ENCODE results near the gene DMC1. TPM values are rescaled to one million over a fixed set of nuclear protein-coding genes. Genes with fewer than 3 reads are reported as not detected.

Gene DMC1
- total and polyA plus RNA-seq, 10 of the 15 experiments (the other 5 are each of a cell fraction or from before 2014, with no cell fraction given): 1.0 to 21.0 (median 4.5) TPM

GRCh38 chr22:38513063-38513462 lies 56.9 kb downstream of the DMC1 start:
- ChIA-PET RAD21 (ENCODE audit: unreplicated experiment) (no interaction called here), POLR2A (no interaction called here), CTCF (interaction anchor here (0.6 to 3.0 kb wide), 2 partner anchors 10 to 163 kb away, joined by 3 to 13 read pairs; no protein-coding TSS in a partner anchor), SMC1A (ENCODE audit: uncharacterized antibody, unreplicated experiment) (interaction anchor here (3.5 kb wide), 1 partner anchor 11 kb away, joined by 14 read pairs; no protein-coding TSS in a partner anchor)
- H3K4me1 ChIP-seq (ENCODE audit: control insufficient read depth, insufficient read depth, low read length): no peaks in the 10 kb centered on the region
- H3K79me2 ChIP-seq (ENCODE audit: control insufficient read depth, insufficient read depth, low read length): no peaks in the 10 kb centered on the region
- ATAC-seq (peak; percentile 88), FAIRE-seq (no peak), DNase-seq (ENCODE audit: low read depth, low spot score) (no peak)
- H3K36me3 ChIP-seq (ENCODE audit: control insufficient read depth in 2 of 2, insufficient read depth in 2 of 2, low read length in 1 of 2): no peaks in the 10 kb centered on the region
- in situ Hi-C loops (cut with MboI) (no loop called here), intact Hi-C loops (cut with micrococcal nuclease; ENCODE audit: unreplicated experiment) (no loop called here)
- H4K20me1 ChIP-seq (ENCODE audit: control insufficient read depth, insufficient read depth): no peaks in the 10 kb centered on the region
- H3K4me2 ChIP-seq (ENCODE audit: control insufficient read depth, insufficient read depth): no peak overlapping the region
- H3K27ac ChIP-seq (ENCODE audit: control insufficient read depth, insufficient read depth): no peak overlapping the region
- no peaks in the 10 kb centered on the region for H3K27me3 ChIP-seq (replicated peaks in 1 of 2; ENCODE audit: control insufficient read depth in 2 of 2, insufficient read depth in 2 of 2, low read length in 1 of 2)
- TF ChIP-seq TCF3 (IDR thresholded peaks at IDR 0.05; ENCODE audit: borderline replicate concordance, insufficient read depth, low read depth, low read length): no peak
- TF ChIP-seq RAD21 (IDR thresholded peaks at IDR 0.05; ENCODE audit: insufficient read depth, low read depth, low read length): peak; percentile 38; the same call in 1 of the 2 replicates
- no peak for TF ChIP-seq ESRRA (IDR thresholded peaks at IDR 0.05; ENCODE audit: low read length)
- TF ChIP-seq, protein P1, sequence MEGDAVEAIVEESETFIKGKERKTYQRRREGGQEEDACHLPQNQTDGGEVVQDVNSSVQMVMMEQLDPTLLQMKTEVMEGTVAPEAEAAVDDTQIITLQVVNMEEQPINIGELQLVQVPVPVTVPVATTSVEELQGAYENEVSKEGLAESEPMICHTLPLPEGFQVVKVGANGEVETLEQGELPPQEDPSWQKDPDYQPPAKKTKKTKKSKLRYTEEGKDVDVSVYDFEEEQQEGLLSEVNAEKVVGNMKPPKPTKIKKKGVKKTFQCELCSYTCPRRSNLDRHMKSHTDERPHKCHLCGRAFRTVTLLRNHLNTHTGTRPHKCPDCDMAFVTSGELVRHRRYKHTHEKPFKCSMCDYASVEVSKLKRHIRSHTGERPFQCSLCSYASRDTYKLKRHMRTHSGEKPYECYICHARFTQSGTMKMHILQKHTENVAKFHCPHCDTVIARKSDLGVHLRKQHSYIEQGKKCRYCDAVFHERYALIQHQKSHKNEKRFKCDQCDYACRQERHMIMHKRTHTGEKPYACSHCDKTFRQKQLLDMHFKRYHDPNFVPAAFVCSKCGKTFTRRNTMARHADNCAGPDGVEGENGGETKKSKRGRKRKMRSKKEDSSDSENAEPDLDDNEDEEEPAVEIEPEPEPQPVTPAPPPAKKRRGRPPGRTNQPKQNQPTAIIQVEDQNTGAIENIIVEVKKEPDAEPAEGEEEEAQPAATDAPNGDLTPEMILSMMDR (IDR thresholded peaks at IDR 0.05 in 2 of 3, conservative IDR thresholded peaks at IDR 0.05 in 1 of 3; ENCODE audit: control insufficient read depth in 2 of 3, extremely low read depth in 1 of 3, insufficient read depth in 1 of 3, low read depth in 3 of 3, low read length in 3 of 3): peak; percentile 41 to 62 (median 46); a peak in 5 of 6 replicates
- peak; percentile 42; the same call in 1 of the 2 replicates for TF ChIP-seq SMC3 (IDR thresholded peaks at IDR 0.05; ENCODE audit: borderline replicate concordance, low read length)
- TF ChIP-seq SPI1 (IDR thresholded peaks at IDR 0.05; ENCODE audit: borderline replicate concordance, insufficient read depth, low read depth, low read length): no peak
- TF ChIP-seq MEF2A (IDR thresholded peaks at IDR 0.05; ENCODE audit: insufficient read depth, low read depth, low read length): no peak
- TF ChIP-seq, protein P2, sequence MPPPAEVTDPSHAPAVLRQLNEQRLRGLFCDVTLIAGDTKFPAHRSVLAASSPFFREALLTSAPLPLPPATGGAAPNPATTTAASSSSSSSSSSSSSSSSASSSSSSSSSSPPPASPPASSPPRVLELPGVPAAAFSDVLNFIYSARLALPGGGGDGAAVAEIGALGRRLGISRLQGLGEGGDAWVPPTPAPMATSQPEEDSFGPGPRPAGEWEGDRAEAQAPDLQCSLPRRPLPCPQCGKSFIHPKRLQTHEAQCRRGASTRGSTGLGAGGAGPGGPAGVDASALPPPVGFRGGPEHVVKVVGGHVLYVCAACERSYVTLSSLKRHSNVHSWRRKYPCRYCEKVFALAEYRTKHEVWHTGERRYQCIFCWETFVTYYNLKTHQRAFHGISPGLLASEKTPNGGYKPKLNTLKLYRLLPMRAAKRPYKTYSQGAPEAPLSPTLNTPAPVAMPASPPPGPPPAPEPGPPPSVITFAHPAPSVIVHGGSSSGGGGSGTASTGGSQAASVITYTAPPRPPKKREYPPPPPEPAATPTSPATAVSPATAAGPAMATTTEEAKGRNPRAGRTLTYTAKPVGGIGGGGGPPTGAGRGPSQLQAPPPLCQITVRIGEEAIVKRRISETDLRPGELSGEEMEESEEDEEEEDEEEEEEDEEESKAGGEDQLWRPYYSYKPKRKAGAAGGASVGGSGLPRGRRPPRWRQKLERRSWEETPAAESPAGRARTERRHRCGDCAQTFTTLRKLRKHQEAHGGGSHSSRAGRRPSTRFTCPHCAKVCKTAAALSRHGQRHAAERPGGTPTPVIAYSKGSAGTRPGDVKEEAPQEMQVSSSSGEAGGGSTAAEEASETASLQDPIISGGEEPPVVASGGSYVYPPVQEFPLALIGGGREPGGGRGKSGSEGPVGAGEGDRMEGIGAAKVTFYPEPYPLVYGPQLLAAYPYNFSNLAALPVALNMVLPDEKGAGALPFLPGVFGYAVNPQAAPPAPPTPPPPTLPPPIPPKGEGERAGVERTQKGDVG (CRISPR knock-in tag; IDR thresholded peaks at IDR 0.05): no peak
- H3K9me3 ChIP-seq (replicated peaks; ENCODE audit: control insufficient read depth, insufficient read depth, low read length): no peaks in the 10 kb centered on the region
- H2AFZ ChIP-seq (ENCODE audit: control insufficient read depth, low read depth, low read length): no peak overlapping the region
- WGBS (ENCODE audit: insufficient coverage, insufficient replicate concordance, low lambda C conversion rate, missing lambda C conversion rate): 56% methylated on average over 1 of the region's 1 CpG
- no peak overlapping the region for H3K4me3 ChIP-seq
- BruUV-seq (replicated peaks): no TSS peak
- H3K9ac ChIP-seq (ENCODE audit: control insufficient read depth, insufficient read depth, low read length): no peak overlapping the region

Measured in GM12878 (cell line).